Immature natural killer cell (primary cell): ENCODE measurements around the gene CABP2. TPM values are rescaled to one million over a fixed set of nuclear protein-coding genes. Genes with fewer than 3 reads are reported as not detected.
"Not testable (repeated sequence)": the region's sequence is repeated elsewhere in the genome, so short reads cannot be mapped to it uniquely, and the experiment has no call there.

Source experiments
- DNase-seq, 3 donors: peaks; one replicate each; pipeline ENCODE4 v3.0.0; 2022; ENCODE audit warnings: mixed read lengths in 1 of 3
- H3K27ac Mint-ChIP-seq, 6 donors: one replicate each; pipeline ENCODE4 v1.8.0; 2020; ENCODE audit warnings: mixed read lengths in 6 of 6, mild to moderate bottlenecking in 5 of 6, inconsistent platforms in 4 of 6, moderate library complexity in 3 of 6
- H3K27me3 Mint-ChIP-seq, 3 donors: one replicate each; pipeline ENCODE4 v1.8.0; 2020 to 2021; ENCODE audit warnings: low read depth in 3 of 3, mild to moderate bottlenecking in 3 of 3, mixed read lengths in 3 of 3, moderate library complexity in 3 of 3, inconsistent platforms in 1 of 3
- H3K36me3 Mint-ChIP-seq, 3 donors: one replicate each; pipeline ENCODE4 v1.8.0; 2020; ENCODE audit warnings: mixed read lengths in 3 of 3, inconsistent platforms in 2 of 3, mild to moderate bottlenecking in 2 of 3
- H3K4me1 Mint-ChIP-seq, 2 donors: one replicate each; pipeline ENCODE4 v1.8.0; 2020; ENCODE audit warnings: inconsistent platforms in 2 of 2, mild to moderate bottlenecking in 2 of 2, mixed read lengths in 2 of 2, moderate library complexity in 1 of 2
- H3K4me3 Mint-ChIP-seq, 5 donors: one replicate each; pipeline ENCODE4 v1.8.0; 2020; ENCODE audit warnings: mild to moderate bottlenecking in 5 of 5, mixed read lengths in 5 of 5, inconsistent platforms in 3 of 5, moderate library complexity in 3 of 5
- H3K9me3 Mint-ChIP-seq, 6 donors: one replicate each; pipeline ENCODE4 v1.8.0; 2020; ENCODE audit warnings: mild to moderate bottlenecking in 6 of 6, mixed read lengths in 6 of 6, inconsistent platforms in 4 of 6, moderate library complexity in 3 of 6
- polyA plus RNA-seq, 3 donors: library from polyadenylated mRNA; unstranded; fragments of 300-500 nt; fragmentation: Illumina TruSeq; gene quantifications; one replicate each; pipeline ENCODE4 v1.2.3, GENCODE V29; 2021

The CABP2 gene
- polyA plus RNA-seq, 3 donors from 2014 or later = not detected

DNA sequence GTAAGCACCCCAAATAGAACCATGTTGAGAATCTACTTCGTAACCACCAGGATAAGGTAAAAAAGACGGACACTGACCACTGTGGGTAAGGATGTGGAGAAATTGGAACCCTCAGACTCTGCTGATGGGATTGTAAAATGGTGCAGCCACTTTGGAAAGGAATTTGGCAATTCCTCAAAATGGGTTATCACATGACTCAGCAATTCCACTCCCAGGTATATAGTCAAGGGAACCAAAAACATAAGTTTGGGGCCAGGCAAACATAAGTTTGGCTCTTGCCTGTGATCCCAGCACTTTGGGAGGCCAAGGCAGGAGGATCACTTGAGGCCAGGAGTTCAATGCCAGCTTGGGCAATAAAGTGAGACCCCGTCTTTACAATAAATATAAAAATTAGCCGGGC lies 5.1 kb upstream of the CABP2 start:
- Mint-ChIP-seq H3K4me3 (no peak overlapping the region), H3K36me3 (peaks cover 0 to 5% (median 0%) of the 10 kb centered on the region in 3 donors), H3K27me3 (peaks cover 0 to 5% (median 5%) of the 10 kb centered on the region in 3 donors), H3K4me1 (no peaks in the 10 kb centered on the region), H3K9me3 (no peaks in the 10 kb centered on the region), H3K27ac (no peak overlapping the region)
- no peak for DNase-seq

DNA sequence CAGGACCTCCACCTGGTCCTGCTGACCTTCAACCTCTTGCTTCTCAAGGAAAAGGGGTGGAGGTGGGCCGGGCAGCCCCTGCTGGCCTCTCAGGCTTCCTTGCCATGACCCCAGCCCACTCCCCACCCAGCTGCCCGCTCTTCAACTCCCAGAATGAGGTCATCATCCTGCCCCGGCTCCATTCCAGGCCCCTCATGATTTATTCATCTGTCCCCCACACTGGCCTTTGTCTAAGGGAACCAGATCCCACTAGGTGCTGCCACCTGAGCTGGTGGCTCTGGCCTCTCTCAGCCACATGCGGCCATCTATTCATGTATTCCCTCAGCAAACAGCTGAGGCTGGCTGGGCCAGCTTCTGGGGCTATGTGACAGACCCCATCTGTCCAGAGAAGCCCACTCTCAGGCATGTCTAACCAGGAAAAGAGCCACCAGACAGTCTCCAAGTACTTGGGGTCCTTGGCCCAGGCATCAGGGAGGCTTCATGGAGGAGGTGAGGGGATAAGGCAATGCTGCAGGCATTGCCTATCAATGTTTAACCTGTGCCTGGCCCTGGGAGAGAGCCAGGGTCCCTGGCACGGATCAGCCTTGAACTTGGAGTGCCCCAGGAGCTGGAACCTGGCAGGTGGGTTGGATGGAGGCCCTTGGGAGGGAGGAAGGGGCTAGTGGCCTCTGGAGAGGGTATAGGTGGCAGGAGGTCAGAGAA lies 2.2 kb upstream of the CABP2 start:
- no peak for DNase-seq
- peaks cover 0 to 6% (median 5%) of the 10 kb centered on the region in 3 donors for H3K27me3 Mint-ChIP-seq
- peaks cover 0 to 5% (median 0%) of the 10 kb centered on the region in 3 donors for H3K36me3 Mint-ChIP-seq
- H3K9me3 Mint-ChIP-seq = no peaks in the 10 kb centered on the region
- no peak overlapping the region for H3K4me3 Mint-ChIP-seq
- H3K27ac Mint-ChIP-seq = no peak overlapping the region
- no peaks in the 10 kb centered on the region for H3K4me1 Mint-ChIP-seq

DNA sequence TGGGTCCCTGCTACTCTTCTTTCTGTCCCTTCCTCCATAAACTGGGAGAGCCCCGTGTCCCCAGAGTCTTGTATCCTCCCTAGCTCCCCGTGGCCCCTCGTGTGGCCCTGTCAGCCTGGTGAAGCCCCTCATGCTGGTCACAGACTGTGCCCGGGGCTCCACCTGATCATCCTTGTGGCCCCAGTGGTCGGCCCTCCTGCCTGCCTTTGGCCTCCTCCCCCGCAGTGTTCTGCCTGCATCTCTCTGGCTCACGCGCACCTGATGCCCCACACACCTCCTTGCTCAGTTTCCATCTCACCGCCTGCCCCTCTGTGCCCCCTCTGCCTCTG lies 1.2 kb upstream of the CABP2 start:
- H3K27ac Mint-ChIP-seq = peak overlapping the region in 1 of 6 donors; percentile 46
- H3K27me3 Mint-ChIP-seq = peaks cover 0 to 6% (median 4%) of the 10 kb centered on the region in 3 donors
- peaks cover 0 to 5% (median 0%) of the 10 kb centered on the region in 3 donors for H3K36me3 Mint-ChIP-seq
- DNase-seq = no peak
- no peak overlapping the region for H3K4me3 Mint-ChIP-seq
- no peaks in the 10 kb centered on the region for H3K4me1 Mint-ChIP-seq
- no peaks in the 10 kb centered on the region for H3K9me3 Mint-ChIP-seq

DNA sequence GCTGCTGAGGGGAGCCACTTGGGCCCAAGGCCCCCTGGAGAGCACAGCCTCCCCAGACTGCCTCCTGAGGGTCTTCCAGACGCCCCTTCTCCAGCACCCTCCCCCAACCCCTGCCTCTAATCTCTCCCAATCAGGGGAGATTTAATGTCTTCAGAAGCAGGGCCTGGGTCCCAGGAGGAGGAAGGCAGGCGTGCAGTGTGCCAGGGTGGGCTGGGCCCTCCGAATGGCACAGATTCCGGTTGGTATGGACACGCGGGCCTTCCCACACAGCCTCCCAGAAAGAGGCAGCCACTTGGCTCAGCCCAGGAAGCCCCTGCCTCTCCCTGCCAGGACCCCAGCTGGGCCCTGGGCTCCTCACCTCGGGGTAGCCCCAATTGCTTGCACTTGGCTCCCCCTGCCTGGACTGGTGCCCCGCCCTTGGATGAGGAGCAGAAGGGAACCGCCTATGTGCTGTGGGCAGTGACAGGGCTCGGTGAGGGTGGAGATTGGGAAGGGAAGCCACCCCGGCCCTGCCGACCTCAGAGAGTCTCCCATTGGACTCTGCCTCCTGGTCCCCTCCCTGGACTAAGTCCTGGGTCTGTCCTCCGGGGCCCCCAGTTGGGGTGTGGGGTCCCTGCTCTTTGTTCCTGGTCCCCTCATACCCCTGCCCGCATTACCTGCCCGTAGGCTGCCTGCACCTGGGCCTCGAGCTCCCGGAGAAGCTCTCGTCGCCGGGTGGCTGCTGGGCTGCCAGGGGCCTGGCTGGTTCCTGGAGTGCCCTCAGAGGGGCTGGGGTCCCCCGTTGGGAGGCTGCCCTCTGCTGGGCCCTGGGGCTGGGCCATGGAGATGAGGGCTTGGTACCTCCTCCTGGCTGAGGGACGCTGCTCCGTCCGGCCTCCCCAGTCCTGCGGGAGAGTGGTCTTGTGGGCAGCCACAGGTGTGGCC lies 572 bp upstream of the CABP2 start:
- no peaks in the 10 kb centered on the region for H3K4me1 Mint-ChIP-seq
- no peak overlapping the region for H3K27ac Mint-ChIP-seq
- H3K27me3 Mint-ChIP-seq = peaks cover 0 to 2% (median 1%) of the 10 kb centered on the region in 3 donors
- H3K36me3 Mint-ChIP-seq = peaks cover 0 to 5% (median 0%) of the 10 kb centered on the region in 3 donors
- no peak for DNase-seq
- no peaks in the 10 kb centered on the region for H3K9me3 Mint-ChIP-seq
- H3K4me3 Mint-ChIP-seq = no peak overlapping the region

GRCh38 chr11:67522338-67522737 lies 908 bp downstream of the CABP2 start:
- Mint-ChIP-seq H3K27ac (no peak overlapping the region), H3K36me3 (peaks cover 0 to 1% (median 0%) of the 10 kb centered on the region in 3 donors), H3K4me3 (no peak overlapping the region), H3K4me1 (no peaks in the 10 kb centered on the region), H3K27me3 (peaks cover 0 to 2% (median 1%) of the 10 kb centered on the region in 3 donors), H3K9me3 (no peaks in the 10 kb centered on the region)
- no peak for DNase-seq

GRCh38 chr11:67521924-67522323 lies 1.3 kb downstream of the CABP2 start:
- Mint-ChIP-seq H3K36me3 (no peaks in the 10 kb centered on the region), H3K27me3 (peaks cover 0 to 2% (median 1%) of the 10 kb centered on the region in 3 donors), H3K4me3 (no peak overlapping the region), H3K9me3 (no peaks in the 10 kb centered on the region), H3K27ac (no peak overlapping the region), H3K4me1 (no peaks in the 10 kb centered on the region)
- DNase-seq = no peak

DNA sequence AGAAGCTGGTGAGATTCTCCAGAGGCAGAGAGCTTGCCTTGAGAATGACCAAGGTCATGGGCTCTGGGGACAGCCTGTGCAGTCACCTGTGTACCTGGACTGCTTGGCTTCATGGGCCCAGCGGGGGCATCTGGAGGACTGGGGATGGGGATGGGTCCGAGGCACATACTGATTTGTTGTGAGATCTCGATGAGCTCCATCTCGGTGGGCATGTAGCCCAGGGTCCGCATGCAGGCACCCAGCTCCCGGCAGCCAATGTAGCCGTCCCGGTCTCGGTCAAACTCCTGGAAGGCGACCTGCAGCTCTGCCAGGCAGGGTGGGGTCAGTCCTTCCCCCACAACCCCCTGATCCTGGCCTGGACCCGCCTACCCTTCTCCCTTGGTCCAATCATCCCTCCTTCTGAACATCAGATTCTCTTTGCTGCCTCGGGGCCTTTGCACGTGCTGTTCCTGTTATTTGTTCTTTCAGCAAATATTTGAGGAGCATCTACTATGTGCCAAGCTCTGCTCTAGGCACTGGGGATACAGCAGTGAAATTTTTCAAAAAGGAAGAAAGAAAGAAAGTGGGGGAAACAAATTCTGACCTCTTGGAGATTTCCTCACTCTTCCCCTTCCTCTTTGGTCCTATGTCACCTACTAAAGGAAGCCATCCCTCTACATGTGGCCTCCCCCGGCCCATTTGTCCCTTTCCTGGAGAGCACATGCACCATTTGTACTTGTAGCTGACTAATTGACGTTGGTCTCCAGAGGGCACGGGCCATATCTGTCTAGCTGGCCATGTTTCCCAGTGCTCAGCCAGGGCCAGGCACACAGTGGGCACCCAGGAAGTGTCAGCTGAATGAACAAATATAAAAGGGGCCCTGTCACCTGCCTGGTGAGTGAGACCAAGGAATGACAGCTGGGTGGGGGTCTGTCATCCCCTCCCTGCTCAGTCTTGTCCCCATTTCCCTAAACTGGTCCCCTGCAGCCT lies 2.1 kb downstream of the CABP2 start:
- Mint-ChIP-seq H3K4me1 (no peaks in the 10 kb centered on the region), H3K27me3 (peaks cover 0 to 2% (median 1%) of the 10 kb centered on the region in 3 donors), H3K27ac (no peak overlapping the region), H3K9me3 (no peaks in the 10 kb centered on the region), H3K36me3 (no peaks in the 10 kb centered on the region), H3K4me3 (no peak overlapping the region)
- DNase-seq = no peak

GRCh38 chr11:67519726-67520125 lies 3.5 kb downstream of the CABP2 start:
- H3K27me3 Mint-ChIP-seq = peaks cover 0 to 7% (median 5%) of the 10 kb centered on the region in 3 donors
- no peaks in the 10 kb centered on the region for H3K4me1 Mint-ChIP-seq
- no peaks in the 10 kb centered on the region for H3K36me3 Mint-ChIP-seq
- no peak for DNase-seq
- no peaks in the 10 kb centered on the region for H3K9me3 Mint-ChIP-seq
- no peak overlapping the region for H3K4me3 Mint-ChIP-seq
- H3K27ac Mint-ChIP-seq = no peak overlapping the region

DNA sequence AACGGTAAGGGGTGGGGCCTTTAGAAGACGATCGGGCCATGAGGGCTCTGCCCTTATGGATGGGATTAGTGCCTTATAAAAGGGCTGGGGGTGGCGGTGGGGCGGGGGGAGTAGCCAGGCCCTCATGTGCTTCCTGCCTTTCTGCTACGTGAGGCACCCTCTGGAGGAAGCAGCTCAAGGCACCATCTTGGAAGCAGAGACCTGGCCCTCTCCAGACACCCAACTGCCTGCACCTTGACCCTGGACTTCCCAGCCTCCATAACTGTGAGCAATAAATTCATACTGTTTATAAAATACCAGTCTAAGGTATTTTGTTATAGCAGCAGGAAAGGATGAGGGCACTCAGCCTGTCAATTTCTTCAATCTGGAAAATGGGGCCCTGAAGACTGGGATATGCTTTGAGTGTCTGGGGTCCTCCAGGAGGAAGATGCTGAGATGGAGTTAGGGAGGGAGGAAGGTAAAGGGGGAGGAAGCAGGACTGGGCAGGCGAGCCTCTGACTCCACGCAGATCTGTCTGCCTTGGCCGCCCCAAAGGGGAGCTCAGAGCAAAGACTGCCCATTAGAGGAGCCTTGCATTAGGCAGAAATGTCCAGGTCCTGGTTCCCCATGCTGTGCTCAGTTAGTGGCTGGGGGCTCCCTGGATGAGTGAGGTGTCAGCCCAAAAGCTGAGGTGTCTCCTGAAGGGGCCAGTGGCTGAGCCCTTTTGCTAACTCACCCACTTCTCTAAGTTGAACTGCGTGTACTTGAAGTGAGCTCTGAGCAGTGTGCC lies 5.3 kb downstream of the CABP2 start:
- H3K9me3 Mint-ChIP-seq = no peaks in the 10 kb centered on the region
- H3K36me3 Mint-ChIP-seq = no peaks in the 10 kb centered on the region
- H3K27me3 Mint-ChIP-seq = peaks cover 0 to 10% (median 7%) of the 10 kb centered on the region in 3 donors
- H3K27ac Mint-ChIP-seq = no peak overlapping the region
- H3K4me1 Mint-ChIP-seq = no peaks in the 10 kb centered on the region
- no peak for DNase-seq
- no peak overlapping the region for H3K4me3 Mint-ChIP-seq

DNA sequence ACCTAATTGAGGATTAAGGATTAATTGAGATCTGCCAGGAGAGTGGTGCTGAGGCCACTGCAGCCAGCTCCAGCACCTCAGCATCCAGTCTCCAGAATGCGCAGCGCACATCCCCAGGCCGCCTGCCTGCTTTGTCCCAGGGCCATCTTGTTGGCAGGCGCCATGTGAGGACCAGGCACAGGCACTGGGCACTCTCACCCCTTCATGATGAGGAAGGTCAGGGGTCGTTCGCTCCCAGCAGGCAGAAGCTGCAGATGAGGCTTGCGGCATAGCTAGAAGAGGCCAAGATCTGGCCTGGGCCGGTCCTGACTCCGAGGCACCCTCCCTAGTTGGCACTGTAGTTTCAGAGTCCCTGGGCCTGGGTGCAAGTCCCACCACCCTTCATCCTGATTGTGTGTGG lies 6.4 kb downstream of the CABP2 start:
- no peak overlapping the region for H3K27ac Mint-ChIP-seq
- no peaks in the 10 kb centered on the region for H3K9me3 Mint-ChIP-seq
- no peaks in the 10 kb centered on the region for H3K36me3 Mint-ChIP-seq
- H3K27me3 Mint-ChIP-seq = peaks cover 0 to 14% (median 8%) of the 10 kb centered on the region in 3 donors
- DNase-seq = no peak
- H3K4me3 Mint-ChIP-seq = no peak overlapping the region
- no peaks in the 10 kb centered on the region for H3K4me1 Mint-ChIP-seq

DNA sequence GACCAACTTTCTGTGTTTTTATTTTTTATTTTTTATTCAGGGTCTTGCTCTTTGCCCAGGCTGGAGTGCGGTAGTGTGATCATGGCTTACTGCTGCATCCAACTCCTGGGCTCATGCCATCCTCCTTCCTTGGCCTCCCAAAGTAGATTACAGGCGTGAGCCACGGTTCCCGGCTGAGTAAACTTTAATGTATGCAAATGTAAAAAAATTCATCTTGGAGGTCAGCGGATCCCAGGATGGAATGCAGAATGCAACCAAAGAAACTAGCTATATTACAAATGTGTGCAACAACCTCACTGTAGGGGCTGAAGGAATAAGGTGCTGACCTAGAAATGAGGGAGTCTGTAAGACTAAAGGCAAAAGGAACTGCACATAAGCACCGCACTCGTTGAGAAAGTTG lies 9.1 kb downstream of the CABP2 start:
- peaks cover 3 to 17% (median 13%) of the 10 kb centered on the region in 3 donors for H3K27me3 Mint-ChIP-seq
- H3K4me1 Mint-ChIP-seq = peaks cover under 1 to 2% of the 10 kb centered on the region in 2 donors
- H3K36me3 Mint-ChIP-seq = no peaks in the 10 kb centered on the region
- H3K4me3 Mint-ChIP-seq = no peak overlapping the region
- no peak for DNase-seq
- no peak overlapping the region for H3K27ac Mint-ChIP-seq
- no peaks in the 10 kb centered on the region for H3K9me3 Mint-ChIP-seq

DNA sequence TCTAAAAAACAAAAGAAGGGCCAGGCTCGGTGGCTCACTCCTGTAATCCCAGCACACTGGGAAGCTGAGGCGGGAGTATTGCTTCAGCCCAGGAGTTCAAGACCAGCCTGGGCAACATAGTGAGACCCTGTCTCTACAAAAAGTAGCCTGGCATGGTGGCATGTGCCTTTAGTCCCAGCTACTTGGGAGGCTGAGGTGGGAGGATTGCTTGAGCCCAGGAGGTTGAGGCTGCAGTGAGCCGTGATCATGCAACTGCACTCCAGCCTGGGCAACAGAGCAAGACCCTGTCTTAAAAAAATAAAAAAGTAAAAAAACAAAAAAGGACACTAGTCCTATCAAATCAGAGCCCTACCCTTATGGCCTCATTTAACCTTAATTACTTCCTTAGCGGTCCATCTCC lies 11.7 kb downstream of the CABP2 start:
- not testable (repeated sequence) for H3K9me3 Mint-ChIP-seq, H3K4me3 Mint-ChIP-seq, DNase-seq, H3K36me3 Mint-ChIP-seq, H3K27ac Mint-ChIP-seq
- peaks cover 16 to 24% (median 24%) of the 10 kb centered on the region in 3 donors for H3K27me3 Mint-ChIP-seq
- H3K4me1 Mint-ChIP-seq = peaks cover 19 to 22% of the 10 kb centered on the region in 2 donors

DNA sequence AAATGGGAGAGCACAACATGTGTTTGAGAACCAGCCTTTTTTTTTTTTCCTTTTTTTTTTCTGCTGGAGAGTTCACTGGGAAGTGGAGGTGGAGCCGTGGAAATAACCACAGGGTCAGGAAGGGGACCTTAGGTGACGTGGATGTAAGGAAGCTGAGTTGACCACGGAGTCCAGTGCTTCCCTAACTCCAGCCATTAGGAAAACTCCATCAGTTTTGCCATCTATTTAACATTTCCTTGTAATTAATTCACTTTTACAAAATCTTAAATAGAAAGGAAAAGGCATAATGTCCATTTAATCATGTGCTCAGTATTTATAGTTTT lies 13.3 kb downstream of the CABP2 start:
- Mint-ChIP-seq H3K27me3 (peaks cover 20 to 26% (median 20%) of the 10 kb centered on the region in 3 donors), H3K4me3 (peak overlapping the region in 4 of 5 donors; percentile 40 to 59 (median 52)), H3K36me3 (no peaks in the 10 kb centered on the region), H3K4me1 (peaks cover 32 to 36% of the 10 kb centered on the region in 2 donors), H3K27ac (peak overlapping the region in 4 of 6 donors; percentile 25 to 64 (median 62)), H3K9me3 (no peaks in the 10 kb centered on the region)
- no peak for DNase-seq
